IPS DF 4.7 (cell line): ENCODE measurements around the gene CRADD.

Experiments
- DNase-seq: peaks from one replicate; pipeline ENCODE4 v3.0.0-alpha.2; 2013; ENCODE audit warnings: low spot score; ENCODE audit errors: extremely low read depth

Gene CRADD

DNA sequence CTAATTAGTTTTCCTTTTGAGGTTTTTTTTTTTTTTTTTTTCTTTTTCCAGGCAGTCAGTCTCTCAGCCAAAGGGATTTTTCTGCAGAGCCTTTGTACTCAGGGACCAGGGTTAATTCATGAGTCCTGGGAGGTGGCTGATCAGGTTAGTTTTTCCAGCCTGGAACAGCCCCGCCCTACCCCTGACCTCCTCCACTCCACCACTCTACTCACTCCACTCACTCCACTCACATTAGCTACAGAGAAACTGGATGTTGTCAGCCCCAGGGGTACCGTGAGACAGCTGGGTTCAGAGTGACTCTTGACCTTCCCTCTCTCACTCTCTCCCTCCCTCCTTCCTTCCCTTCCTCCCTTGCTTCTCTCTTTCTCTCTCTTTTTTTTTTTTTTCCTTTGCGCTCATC, 161.0 kb downstream of the CRADD start:
- DNase-seq: no peak

DNA sequence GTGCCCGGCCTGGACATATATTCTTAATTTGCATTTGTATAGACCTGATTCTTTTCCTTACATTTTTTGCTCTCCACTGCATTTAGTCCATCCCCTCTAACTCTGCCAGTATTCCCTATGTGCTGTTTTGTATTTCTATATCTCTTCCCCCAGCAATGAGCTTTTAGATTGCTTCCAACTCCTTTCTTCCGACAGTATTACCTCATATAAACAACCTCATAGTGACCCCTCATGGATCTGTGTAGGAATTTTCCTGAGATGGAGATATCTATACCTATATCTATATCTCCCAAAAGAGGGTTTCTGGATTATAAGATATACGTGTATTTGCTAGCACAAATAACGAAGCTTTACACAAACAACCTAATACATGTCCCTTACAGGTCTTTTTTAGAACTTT, 161.9 kb downstream of the CRADD start:
- DNase-seq: no peak

GRCh38 chr12:93841671-93842070, 164.5 kb downstream of the CRADD start:
- no peak for DNase-seq

- no peak for DNase-seq
These were observed 167.1 kb downstream of the CRADD start for GRCh38 chr12:93844164-93844784.

GRCh38 chr12:93846936-93847516, 169.9 kb downstream of the CRADD start:
- DNase-seq: no peak

GRCh38 chr12:93847517-93848474, 170.6 kb downstream of the CRADD start:
- DNase-seq: no peak

GRCh38 chr12:93848523-93849101, 171.4 kb downstream of the CRADD start:
- no peak for DNase-seq

DNA sequence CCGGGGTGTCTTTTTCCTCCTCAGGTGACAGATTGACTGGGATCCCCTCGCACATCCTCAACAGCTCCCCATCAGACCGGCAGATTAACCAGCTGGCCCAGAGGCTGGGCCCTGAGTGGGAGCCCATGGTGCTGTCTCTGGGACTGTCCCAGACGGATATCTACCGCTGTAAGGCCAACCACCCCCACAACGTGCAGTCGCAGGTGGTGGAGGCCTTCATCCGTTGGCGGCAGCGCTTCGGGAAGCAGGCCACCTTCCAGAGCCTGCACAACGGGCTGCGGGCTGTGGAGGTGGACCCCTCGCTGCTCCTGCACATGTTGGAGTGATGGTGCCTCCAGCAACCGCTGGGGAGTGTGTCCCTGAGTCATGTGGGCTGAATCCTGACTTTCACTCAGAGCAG, 172.8 kb downstream of the CRADD start:
- no peak for DNase-seq

DNA sequence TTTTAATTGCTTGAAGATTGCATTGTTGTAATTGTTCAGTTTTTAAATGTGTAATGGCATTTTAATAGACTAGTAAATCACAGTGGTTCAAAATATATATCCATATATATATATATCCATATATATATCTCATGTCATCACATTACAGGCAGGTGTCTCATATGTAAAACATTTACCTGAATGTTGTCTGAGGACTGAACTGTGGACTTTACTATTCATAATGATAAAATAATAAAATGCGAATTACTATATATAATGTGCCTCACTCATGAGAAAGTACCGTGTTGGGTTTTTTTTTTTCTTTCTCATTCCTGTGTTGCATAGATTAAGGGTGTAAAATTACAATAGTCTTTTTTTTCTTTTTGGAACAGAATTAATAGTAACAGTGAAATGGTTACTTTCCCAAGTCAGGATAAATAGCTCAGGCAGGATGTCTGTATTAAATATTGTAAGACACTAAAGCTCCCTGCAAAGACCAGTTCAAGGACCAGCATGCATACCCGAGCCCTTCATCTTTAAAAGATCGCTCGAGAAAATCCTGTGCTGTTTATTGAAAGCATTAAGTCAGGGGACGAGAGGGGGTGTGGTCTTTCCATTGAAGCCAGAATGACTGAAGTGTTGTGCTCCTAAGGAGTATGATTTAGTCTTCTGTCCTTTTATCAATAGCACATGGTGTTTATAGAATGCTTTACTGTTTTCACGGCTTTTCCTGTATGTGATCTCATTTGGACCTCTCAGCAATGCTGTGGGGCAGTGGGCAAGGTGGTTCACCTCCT, 173.5 kb downstream of the CRADD start:
- no peak for DNase-seq

DNA sequence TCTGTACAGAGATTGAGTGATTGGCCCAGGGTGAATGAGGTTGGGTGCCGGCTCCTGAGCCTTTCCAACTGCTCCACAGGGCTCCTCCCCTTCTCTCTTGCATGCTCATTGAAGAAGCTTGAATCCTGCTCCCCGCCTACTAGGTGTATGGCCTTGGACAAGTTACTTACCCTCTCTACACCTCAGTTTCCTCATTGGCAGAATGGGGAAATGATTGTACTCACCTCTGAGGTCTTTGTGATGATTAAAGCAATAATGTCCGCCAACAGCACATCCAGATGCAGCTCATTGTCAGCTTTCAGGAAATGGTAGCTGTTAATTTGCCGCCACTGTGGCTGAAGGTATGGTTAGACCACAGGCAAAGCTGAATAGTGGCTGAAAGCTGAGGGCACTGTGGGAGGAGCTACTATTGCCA, 174.1 kb downstream of the CRADD start:
- DNase-seq: no peak

GRCh38 chr12:93852173-93852591, 175.0 kb downstream of the CRADD start:
- DNase-seq: no peak

DNA sequence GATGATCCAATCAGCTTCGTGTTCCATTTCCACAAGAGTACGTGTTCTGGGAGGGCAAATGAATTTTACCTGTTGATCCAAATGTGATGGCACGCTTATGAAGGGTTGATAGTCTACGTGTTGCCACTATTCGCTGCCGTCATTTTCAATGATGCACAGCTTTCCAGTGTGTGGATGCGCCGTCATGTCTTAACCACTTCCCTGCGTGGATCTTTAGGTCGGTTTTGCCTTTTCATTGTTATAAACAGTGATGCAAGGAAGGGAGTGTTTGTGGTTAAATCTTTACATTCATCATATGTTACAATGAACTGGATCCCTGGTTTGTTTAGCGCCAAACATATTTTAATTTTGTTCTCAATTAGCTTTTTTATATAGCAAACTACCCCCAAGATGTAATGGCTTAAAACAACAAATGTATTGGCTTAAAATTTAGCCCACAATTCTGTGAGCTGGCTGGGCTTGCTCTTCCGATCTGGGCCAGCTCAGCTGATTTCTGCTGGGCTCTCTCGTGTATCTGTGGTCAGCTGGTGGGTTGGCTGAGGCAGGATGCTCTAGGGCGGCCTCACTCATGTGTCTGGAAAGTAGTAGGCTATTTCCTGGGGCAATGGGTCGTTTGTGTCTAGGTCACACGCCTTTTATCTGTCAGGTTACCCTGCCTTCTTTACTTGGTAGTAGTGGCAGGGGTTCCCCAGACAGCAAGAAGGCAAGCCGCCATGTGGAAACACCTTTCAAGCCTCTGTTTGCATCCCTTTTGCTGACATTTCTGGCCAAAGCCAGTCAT, 176.7 kb downstream of the CRADD start:
- DNase-seq: no peak

DNA sequence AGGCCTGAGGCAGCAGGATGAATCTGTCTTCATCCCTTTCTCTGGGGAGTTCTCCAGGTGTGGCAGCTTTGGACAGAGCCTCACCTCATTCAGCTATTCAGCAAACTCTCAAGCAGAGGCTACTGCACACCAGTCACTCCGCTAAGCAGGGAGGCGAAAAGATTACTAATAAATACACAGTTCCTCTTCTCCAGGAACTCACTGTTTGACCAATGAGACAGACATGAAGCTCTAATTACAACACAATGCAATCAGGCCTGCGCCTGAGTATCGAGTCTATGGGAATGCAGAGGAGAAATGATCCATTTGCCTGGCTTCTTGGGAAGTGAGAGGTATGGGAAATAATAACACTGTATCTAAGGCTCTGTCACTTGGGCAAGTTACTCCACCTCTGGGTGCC, 178.1 kb downstream of the CRADD start:
- no peak for DNase-seq

DNA sequence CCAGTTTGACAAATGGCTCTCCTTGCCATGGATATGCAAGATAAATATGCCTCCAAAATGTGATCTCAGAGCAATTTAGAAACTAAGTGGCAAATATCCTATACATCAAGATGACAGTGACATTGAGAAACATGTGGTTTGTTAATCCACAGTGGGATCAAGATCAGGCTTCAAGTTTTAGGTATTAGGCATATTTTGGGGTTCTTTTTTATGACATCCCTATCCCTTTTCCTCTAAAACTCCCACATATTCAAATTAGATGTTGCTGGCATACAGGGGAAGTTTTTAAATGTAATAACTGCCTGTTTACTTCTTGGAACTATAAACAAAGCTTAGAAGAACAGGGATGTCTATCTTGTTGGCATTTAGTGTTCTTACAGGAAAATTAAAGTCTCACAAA, 179.4 kb downstream of the CRADD start:
- no peak for DNase-seq

DNA sequence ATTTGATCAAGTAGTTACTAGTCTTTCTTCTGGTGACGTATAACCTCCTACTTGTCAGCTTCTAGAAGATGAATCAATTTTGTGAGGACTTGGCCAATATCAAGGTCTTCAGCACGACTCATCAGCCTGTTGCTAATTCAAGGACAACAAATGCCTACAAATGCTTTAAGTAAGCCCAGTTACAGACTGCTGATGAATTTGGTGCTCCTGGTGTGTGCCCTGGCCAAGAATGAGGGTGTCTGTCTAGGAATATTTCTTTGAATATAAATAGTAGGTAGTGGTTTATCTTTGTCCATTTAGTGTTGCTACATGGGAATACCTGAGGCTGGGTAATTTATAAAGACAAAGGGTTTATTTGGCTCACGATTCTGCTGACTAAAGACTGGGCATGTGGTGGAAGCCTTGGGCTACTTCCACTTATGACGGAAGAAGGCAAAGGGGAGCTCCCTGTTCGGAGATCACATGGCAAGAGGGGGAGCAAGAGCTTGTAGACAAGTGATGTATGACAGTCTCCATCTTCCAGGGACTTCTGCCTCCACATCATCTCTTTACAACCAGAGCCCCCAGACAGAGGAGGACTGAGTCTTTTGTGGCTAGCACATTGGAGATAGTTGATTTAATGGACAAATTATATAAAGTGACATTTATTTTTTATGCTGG, 180.2 kb downstream of the CRADD start:
- no peak for DNase-seq

DNA sequence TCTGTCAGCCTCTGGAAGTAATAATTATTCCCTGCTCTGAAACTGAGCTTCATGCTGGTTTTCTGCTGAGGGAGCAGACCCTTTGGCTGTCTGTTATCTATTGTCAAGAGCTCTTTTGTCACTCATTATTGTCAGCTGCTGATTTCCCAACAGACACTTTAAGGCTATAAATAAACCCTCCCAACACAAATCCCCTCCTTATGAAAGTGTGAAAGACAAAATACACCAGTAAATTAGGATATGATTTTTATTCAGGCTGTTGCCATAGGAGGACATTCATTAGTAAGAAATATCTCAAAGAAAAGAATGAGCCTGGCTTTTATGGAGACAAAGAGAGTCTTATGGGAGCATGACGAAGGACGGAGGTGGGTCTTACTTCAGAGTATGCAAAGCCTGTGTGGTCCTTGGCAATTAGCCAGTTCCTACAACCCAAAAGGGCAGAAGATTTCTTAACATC, 180.8 kb downstream of the CRADD start:
- no peak for DNase-seq

GRCh38 chr12:93860668-93861373, 183.6 kb downstream of the CRADD start:
- no peak for DNase-seq

DNA sequence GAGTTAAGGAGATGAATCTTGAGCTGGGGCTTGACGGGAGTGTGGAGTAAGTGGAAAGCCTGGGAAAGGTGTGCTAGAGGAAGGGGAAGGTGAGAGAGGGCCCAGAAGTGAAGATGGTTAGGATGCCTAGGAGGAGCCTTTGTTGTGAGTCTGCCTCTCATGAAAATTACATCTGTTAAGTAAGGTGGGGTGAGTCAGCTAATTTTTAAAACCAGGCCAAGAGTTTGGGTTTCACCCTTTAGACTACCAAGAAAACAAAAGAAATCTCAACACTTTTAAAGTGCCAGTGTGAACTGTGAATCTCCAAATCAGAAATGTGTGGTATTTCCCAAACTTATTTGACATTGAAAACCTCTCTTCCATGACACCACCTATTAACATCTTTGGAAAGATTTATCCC, 185.2 kb downstream of the CRADD start:
- DNase-seq: no peak

DNA sequence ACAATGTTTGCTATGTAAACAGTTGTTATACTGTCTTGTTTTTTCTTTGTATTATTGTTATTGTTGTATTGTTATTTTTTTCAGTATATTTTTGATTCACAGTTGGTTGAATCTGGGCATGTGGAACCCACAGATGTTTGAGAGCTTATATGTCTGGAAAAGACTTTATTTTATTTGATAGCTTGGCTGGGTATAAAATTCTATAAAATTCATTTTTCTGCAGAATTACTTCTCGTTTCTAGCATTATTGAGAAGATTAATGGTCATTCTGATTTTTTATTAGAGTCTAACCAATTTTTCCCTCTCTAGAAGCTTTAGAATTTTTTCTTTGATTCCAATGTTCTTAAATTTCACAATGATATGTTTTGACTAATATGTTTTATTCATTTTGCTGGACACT, 188.6 kb downstream of the CRADD start:
- no peak for DNase-seq
